GM18505 (cell line): ENCODE data around the gene ACTRT2.

ENCODE experiments used
- ATAC-seq: cut with Tn5 transposase; IDR thresholded peaks from one replicate; pipeline ENCODE4 v1.9.1; 2021; ENCODE audit not compliant: unreplicated experiment
- POLR2A ChIP-seq: IDR thresholded peaks from 4 replicates; pipeline ENCODE4 v1.6.1; 2011; ENCODE audit warnings: borderline replicate concordance; ENCODE audit not compliant: insufficient read depth, insufficient read length; ENCODE audit errors: extremely low read depth

The ACTRT2 gene

GRCh38 chr1:3030663-3031381, 9.6 kb downstream of the ACTRT2 start:
- TF ChIP-seq POLR2A: no peak
- no peak for ATAC-seq

GRCh38 chr1:3031401-3032221, 10.3 kb downstream of the ACTRT2 start:
- TF ChIP-seq POLR2A: no peak
- no peak for ATAC-seq

DNA sequence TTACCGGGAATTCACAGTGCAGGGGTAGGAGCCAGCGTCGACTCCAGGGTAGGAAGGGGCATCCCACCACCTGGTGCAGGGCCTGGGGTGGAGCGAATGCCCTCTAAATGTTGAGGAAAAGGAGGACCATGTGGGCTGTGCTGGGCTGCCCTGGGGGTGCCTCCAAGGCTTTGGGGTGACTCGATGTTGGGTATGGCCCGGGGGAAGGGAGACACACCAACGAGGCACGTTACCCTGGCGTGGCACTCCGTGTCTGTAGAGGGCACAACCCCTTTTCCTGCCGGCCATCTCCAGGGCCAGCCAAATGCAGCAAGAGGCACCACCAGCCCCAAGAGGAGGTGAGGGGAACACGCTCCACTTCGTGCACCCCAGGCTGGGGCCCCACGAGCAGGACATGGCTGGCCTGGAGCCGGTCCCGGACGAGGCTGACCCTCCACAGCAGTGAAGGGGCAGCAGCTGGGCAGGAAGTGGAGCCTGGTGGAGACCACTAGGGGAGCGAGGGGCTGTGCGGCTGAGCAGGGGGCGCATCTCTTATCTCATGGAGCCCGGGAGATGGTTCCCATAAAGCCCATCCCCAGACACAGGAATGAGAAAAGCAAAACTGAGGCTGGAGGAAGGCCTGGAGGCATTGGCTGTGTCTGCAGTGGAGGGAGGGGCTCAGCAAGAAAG, 11.2 kb downstream of the ACTRT2 start:
- no peak for TF ChIP-seq POLR2A
- ATAC-seq: no peak

GRCh38 chr1:3033040-3033789, 11.9 kb downstream of the ACTRT2 start:
- TF ChIP-seq POLR2A: no peak
- no peak for ATAC-seq

GRCh38 chr1:3033790-3034090, 12.5 kb downstream of the ACTRT2 start:
- no peak for ATAC-seq

DNA sequence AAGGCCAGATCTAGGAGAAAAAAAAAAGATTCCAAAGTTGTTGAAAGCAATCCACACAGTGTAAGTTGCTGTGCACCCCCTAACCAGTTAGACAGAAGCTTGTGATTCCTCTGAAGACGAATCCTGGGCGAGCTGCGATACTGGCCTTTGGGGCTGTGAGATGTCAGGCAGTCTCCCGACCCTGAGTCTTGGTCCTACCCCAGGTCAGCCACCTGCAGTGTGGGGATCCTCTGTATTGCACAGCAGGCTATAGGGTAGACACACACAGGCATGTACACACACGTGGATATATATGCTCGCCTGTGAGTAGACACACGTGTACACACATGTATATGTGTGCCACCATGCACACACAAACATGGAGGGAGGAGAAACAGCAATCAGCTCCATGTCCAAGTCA, 12.9 kb downstream of the ACTRT2 start:
- TF ChIP-seq POLR2A: no peak
- no peak for ATAC-seq

More at GRCh38 chr1:3033790-3034090, 12.5 kb downstream of the ACTRT2 start:
- no peak for TF ChIP-seq POLR2A

DNA sequence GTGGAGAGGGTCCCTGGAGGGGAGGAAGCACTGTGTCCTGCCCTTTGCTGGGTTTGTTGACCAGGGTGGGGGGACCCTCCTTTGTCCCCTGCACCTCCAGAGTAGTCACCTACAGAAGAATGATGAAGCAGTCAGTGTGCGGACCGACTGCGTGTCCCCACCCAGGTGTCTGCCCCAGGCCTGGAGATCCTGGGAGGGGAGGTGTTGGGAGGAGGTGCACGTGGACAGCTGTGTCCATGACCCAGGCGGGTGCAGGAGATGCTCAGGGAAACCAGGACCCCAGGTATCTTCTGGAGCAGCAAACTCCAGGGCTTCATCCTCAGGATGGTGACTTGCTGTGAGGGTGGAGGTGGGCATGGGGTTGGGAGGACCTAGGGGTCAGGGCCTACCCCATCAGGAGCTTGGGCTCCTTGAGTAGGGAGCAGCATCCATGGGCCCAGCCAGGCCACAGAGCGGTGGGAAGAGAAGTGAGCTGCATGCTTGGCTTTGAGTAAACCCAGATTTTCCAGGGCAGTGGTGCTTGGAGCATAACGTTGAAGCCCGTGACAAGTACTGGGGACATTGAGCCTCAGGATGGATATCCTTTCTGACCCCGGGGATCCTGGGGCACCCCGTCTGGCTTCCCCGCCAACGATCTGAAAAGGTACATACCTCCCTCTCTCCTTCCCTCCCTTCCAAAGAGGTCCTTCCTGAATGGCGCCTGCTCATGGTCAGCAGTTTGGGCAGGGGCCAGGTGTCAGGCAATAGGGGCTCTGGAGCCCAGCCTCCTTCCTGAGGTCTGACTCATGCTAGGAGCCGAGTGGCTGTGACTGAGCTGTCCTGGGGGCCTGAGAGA, 13.7 kb downstream of the ACTRT2 start:
- no peak for TF ChIP-seq POLR2A
- no peak for ATAC-seq

GRCh38 chr1:3035563-3036446, 14.5 kb downstream of the ACTRT2 start:
- TF ChIP-seq POLR2A: no peak
- no peak for ATAC-seq

- TF ChIP-seq POLR2A: no peak
- no peak for ATAC-seq
These were observed 15.4 kb downstream of the ACTRT2 start for GRCh38 chr1:3036447-3037280.

DNA sequence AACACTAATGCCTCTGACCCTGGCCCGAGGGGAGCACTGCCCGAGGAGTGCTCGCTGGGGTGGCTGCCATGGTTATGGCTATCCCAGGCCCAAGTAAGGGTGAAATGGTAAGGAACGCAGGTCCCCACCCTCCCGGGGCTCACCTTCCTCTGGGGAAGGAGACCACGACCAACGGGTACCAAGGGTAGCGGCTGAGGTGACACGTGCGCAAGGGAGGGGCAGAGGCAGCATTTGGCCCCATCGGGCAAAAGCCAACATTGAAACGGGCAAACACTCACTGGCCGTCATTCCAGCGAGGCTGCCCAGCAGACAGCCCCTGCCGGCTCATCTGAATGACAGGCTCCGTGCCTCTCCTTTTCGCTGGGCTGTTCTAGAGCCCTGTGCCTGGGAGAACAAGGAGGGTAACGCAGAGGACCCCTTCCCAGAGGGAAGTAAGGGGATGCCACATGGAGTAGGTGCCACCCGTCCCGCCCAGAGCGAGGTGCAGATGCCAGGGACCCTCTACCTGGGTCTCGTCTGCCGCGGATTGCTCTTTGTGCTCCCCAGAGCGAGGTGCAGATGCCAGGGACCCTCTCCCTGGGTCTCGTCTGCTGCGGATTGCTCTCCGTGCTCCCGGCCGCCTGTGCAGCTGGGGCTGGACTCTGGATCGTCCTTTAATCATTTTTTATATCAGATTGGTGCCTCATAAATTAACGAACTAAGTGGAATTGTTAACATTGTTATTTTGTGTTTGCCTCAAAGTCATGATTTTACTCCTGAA, 16.2 kb downstream of the ACTRT2 start:
- no peak for ATAC-seq
- no peak for TF ChIP-seq POLR2A
